OCI-LY3 (cell line): ENCODE results near the gene BID.

ENCODE experiments used
- EZH2phosphoT487 ChIP-seq: fragments of 200-600 bp; shearing (Covaris generic); IDR thresholded peaks from 2 replicates; pipeline ENCODE4 v1.6.1; 2018; ENCODE audit warnings: antibody characterized with exemption, mixed run types, low read depth
- TF ChIP-seq, protein P1 (sequence below): fragments of 200-600, 300-600 bp; sonication (generic); IDR thresholded peaks from 2 replicates; pipeline ENCODE4 v1.5.1; 2014; ENCODE audit warnings: antibody characterized with exemption, low read length, low read depth

DNA sequence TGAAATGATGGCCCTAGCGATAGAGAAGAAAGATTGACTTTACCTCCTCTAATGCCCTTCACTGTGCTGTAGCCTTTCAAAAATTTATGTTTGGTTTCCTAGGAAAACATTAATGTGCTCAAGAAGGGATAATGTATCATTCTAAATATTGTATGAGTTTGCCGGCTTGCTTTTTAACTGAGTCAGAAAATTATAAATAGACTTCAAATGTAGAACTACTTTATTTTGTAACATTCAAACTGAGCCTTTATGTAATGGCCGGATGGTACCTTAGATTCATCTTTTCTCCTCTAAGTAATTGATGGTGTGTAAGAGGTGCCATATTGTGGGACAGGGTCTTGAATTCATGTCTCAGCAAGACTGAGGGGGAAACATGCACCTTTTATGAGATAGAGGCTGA is 57.7 kb downstream of the BID start:
- TF ChIP-seq, protein P1, sequence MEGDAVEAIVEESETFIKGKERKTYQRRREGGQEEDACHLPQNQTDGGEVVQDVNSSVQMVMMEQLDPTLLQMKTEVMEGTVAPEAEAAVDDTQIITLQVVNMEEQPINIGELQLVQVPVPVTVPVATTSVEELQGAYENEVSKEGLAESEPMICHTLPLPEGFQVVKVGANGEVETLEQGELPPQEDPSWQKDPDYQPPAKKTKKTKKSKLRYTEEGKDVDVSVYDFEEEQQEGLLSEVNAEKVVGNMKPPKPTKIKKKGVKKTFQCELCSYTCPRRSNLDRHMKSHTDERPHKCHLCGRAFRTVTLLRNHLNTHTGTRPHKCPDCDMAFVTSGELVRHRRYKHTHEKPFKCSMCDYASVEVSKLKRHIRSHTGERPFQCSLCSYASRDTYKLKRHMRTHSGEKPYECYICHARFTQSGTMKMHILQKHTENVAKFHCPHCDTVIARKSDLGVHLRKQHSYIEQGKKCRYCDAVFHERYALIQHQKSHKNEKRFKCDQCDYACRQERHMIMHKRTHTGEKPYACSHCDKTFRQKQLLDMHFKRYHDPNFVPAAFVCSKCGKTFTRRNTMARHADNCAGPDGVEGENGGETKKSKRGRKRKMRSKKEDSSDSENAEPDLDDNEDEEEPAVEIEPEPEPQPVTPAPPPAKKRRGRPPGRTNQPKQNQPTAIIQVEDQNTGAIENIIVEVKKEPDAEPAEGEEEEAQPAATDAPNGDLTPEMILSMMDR, result no peak
- TF ChIP-seq EZH2phosphoT487, result no peak
